A172 (cell line): ENCODE measurements around the gene STBD1. TPM values are rescaled to one million over a fixed set of nuclear protein-coding genes. Genes with fewer than 3 reads are reported as not detected.
"Not testable (repeated sequence)": the region's sequence is repeated elsewhere in the genome, so short reads cannot be mapped to it uniquely, and the experiment has no call there.

Source experiments
- DNase-seq: peaks from one replicate; pipeline ENCODE4 v3.0.0-alpha.2; 2015; ENCODE audit warnings: low spot score
- total RNA-seq: library from RNA; depleted of rRNA; stranded (reverse); fragments of >200 nt; shearing (Covaris generic); gene quantifications from 2 replicates; pipeline ENCODE4 v1.2.3, GENCODE V29; 2014

The STBD1 gene
- total RNA-seq, 1 experiment from 2014 or later, result 4.6 TPM

GRCh38 chr4:76283900-76284299 lies 22.6 kb upstream of the STBD1 start:
- no peak for DNase-seq

GRCh38 chr4:76287811-76288210 lies 18.7 kb upstream of the STBD1 start:
- DNase-seq, result not testable (repeated sequence)

- no peak for DNase-seq
Observed at GRCh38 chr4:76292730-76293129, 13.8 kb upstream of the STBD1 start.

GRCh38 chr4:76293772-76294171 lies 12.8 kb upstream of the STBD1 start:
- no peak for DNase-seq

GRCh38 chr4:76296286-76296820 lies 10.2 kb upstream of the STBD1 start:
- no peak for DNase-seq

- no peak for DNase-seq
Observed at GRCh38 chr4:76298227-76298626, 8.3 kb upstream of the STBD1 start.

- no peak for DNase-seq
Observed at GRCh38 chr4:76300012-76300411, 6.5 kb upstream of the STBD1 start.

- DNase-seq, result peak; percentile 79
Observed at GRCh38 chr4:76301068-76301774, 5.3 kb upstream of the STBD1 start.

- DNase-seq, result no peak
Observed at GRCh38 chr4:76301775-76302162, 4.8 kb upstream of the STBD1 start.

- no peak for DNase-seq
Observed at GRCh38 chr4:76302826-76303438, 3.6 kb upstream of the STBD1 start.

- no peak for DNase-seq
Observed at GRCh38 chr4:76305033-76305687, 1.4 kb upstream of the STBD1 start.

- peak; percentile 13 for DNase-seq
Observed at GRCh38 chr4:76306882-76307659, 538 bp downstream of the STBD1 start.

GRCh38 chr4:76307660-76308014 lies 1.1 kb downstream of the STBD1 start:
- no peak for DNase-seq

GRCh38 chr4:76308548-76308947 lies 2.0 kb downstream of the STBD1 start:
- DNase-seq, result no peak

GRCh38 chr4:76309939-76310550 lies 3.5 kb downstream of the STBD1 start:
- no peak for DNase-seq

- no peak for DNase-seq
Observed at GRCh38 chr4:76310683-76311082, 4.2 kb downstream of the STBD1 start.

GRCh38 chr4:76311896-76312331 lies 5.4 kb downstream of the STBD1 start:
- DNase-seq, result no peak

- DNase-seq, result no peak
Observed at GRCh38 chr4:76312457-76312856, 5.9 kb downstream of the STBD1 start.

- DNase-seq, result no peak
Observed at GRCh38 chr4:76313547-76313946, 7.0 kb downstream of the STBD1 start.

GRCh38 chr4:76315267-76315918 lies 8.9 kb downstream of the STBD1 start:
- no peak for DNase-seq

- DNase-seq, result no peak
Observed at GRCh38 chr4:76316131-76316530, 9.6 kb downstream of the STBD1 start.
